GM18502 (cell line): ENCODE data around the gene IL3.

Source experiments
- ATAC-seq: cut with Tn5 transposase; IDR thresholded peaks from one replicate; pipeline ENCODE4 v1.9.1; 2021; ENCODE audit warnings: mild to moderate bottlenecking; ENCODE audit not compliant: unreplicated experiment, poor library complexity

IL3 gene

DNA sequence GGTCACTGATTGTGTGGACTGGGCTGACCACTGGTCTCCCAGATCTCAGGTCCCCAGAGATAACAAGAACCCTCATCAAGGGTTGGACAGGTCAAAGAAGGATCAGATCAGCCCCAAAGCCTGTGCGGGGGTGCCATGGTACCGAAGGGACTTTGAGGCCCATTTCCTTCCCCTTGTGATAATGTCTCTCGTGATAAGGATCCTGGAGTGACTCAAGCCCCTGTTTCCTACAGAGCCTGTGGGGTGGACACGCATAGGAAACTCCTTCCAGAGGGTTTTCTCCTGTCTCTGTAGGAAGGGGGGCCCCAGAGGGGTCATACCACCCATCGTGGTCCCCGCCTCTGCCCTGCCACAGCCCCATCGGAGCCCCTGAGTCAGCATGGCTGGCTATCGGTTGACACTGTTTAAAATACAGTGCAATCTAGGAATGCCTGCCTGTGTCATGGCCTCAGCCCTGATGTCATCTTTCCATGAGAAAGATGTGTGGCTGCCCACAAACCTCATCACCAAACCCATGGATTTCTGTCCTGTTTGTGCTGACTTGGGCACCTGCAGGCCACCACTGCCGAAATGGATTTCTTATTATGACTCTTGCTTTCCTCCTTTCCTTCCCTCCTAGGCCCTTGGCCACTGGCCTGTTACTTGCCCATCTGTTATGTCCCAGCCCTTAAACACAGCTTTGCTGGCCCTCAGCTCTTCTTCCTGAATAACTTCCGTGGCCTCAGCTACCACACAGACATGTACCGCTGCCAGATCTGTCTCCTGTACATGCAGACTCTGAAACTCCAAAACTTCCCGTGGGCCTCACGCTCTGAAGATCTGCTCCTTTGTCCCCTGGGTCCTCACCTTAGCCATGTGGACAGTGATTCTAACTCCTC, 10.2 kb downstream of the IL3 start:
- no peak for ATAC-seq

DNA sequence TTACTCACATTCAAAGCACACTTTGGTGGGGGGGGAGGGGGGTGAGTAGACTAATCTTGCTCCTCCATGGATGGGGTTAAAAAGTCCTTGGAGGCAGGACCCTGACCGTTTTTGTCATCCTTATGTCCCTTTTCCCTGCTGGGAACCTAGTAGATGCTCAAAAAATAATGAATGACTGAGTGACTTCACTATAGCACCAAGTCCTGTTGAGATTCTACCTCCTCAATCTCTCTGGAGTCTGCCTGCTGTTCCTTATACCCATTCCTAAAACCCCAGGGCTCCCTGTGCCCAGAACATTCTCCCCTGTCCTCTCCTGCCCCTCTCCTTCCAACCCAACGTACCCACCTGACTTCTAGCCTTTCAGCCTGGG, 10.9 kb downstream of the IL3 start:
- ATAC-seq = no peak

DNA sequence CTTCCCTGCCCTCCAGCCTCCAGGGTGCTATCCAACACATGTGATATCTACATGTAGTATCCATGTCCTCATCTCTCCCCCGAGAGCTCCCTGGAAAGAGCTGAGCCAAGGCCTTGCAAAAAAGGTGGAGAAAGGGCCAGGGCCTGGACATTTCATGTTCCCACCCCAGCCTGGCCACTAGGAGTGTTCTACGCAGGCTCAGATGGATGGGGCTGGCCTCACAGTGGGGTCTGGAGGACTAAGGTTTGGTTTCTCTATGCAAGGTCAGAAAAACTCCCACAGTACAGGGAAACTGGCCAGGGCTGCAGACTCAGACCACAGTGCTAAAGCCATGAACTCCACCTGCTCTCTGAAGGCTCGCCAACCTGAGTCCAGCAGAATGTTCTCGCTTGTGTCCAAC, 11.6 kb downstream of the IL3 start:
- ATAC-seq = no peak

DNA sequence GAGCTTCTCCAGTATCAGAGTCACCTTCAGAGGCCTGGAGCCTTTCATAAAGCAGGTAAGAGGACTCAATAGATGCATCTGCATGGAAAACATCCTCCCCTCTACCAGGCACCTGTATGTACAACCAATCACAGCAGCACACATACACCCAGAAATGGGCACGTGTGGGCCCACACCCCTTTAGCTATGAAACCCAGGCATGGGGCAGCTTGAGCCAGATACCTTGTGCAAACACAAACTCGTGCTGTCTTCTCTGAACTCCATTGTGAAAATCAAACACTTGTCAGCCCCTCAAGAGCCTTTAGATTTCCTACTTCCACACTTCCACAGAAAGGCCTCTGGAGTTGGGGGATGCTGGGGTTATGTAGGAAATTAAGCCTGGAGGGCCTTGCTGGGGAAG, 12.1 kb downstream of the IL3 start:
- ATAC-seq = no peak

DNA sequence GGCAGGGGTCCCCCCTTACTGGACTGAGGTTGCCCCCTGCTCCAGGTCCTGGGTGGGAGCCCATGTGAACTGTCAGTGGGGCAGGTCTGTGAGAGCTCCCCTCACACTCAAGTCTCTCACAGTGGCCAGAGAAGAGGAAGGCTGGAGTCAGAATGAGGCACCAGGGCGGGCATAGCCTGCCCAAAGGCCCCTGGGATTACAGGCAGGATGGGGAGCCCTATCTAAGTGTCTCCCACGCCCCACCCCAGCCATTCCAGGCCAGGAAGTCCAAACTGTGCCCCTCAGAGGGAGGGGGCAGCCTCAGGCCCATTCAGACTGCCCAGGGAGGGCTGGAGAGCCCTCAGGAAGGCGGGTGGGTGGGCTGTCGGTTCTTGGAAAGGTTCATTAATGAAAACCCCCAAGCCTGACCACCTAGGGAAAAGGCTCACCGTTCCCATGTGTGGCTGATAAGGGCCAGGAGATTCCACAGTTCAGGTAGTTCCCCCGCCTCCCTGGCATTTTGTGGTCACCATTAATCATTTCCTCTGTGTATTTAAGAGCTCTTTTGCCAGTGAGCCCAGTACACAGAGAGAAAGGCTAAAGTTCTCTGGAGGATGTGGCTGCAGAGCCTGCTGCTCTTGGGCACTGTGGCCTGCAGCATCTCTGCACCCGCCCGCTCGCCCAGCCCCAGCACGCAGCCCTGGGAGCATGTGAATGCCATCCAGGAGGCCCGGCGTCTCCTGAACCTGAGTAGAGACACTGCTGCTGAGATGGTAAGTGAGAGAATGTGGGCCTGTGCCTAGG, 13.0 kb downstream of the IL3 start, which contains the start of gene CSF2:
TSS of gene CSF2 (plus strand) at position 559 of the 783 bp plus-strand sequence. CDS start at position 594, 35 bp downstream.
- no peak for ATAC-seq

DNA sequence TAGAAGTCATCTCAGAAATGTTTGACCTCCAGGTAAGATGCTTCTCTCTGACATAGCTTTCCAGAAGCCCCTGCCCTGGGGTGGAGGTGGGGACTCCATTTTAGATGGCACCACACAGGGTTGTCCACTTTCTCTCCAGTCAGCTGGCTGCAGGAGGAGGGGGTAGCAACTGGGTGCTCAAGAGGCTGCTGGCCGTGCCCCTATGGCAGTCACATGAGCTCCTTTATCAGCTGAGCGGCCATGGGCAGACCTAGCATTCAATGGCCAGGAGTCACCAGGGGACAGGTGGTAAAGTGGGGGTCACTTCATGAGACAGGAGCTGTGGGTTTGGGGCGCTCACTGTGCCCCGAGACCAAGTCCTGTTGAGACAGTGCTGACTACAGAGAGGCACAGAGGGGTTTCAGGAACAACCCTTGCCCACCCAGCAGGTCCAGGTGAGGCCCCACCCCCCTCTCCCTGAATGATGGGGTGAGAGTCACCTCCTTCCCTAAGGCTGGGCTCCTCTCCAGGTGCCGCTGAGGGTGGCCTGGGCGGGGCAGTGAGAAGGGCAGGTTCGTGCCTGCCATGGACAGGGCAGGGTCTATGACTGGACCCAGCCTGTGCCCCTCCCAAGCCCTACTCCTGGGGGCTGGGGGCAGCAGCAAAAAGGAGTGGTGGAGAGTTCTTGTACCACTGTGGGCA, 13.8 kb downstream of the IL3 start:
- no peak for ATAC-seq

DNA sequence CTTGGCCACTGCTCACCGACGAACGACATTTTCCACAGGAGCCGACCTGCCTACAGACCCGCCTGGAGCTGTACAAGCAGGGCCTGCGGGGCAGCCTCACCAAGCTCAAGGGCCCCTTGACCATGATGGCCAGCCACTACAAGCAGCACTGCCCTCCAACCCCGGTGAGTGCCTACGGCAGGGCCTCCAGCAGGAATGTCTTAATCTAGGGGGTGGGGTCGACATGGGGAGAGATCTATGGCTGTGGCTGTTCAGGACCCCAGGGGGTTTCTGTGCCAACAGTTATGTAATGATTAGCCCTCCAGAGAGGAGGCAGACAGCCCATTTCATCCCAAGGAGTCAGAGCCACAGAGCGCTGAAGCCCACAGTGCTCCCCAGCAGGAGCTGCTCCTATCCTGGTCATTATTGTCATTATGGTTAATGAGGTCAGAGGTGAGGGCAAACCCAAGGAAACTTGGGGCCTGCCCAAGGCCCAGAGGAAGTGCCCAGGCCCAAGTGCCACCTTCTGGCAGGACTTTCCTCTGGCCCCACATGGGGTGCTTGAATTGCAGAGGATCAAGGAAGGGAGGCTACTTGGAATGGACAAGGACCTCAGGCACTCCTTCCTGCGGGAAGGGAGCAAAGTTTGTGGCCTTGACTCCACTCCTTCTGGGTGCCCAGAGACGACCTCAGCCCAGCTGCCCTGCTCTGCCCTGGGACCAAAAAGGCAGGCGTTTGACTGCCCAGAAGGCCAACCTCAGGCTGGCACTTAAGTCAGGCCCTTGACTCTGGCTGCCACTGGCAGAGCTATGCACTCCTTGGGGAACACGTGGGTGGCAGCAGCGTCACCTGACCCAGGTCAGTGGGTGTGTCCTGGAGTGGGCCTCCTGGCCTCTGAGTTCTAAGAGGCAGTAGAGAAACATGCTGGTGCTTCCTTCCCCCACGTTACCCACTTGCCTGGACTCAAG, 14.6 kb downstream of the IL3 start:
- no peak for ATAC-seq

DNA sequence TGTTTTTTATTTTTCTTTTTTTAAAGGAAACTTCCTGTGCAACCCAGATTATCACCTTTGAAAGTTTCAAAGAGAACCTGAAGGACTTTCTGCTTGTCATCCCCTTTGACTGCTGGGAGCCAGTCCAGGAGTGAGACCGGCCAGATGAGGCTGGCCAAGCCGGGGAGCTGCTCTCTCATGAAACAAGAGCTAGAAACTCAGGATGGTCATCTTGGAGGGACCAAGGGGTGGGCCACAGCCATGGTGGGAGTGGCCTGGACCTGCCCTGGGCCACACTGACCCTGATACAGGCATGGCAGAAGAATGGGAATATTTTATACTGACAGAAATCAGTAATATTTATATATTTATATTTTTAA, 15.2 kb downstream of the IL3 start:
- ATAC-seq = no peak

DNA sequence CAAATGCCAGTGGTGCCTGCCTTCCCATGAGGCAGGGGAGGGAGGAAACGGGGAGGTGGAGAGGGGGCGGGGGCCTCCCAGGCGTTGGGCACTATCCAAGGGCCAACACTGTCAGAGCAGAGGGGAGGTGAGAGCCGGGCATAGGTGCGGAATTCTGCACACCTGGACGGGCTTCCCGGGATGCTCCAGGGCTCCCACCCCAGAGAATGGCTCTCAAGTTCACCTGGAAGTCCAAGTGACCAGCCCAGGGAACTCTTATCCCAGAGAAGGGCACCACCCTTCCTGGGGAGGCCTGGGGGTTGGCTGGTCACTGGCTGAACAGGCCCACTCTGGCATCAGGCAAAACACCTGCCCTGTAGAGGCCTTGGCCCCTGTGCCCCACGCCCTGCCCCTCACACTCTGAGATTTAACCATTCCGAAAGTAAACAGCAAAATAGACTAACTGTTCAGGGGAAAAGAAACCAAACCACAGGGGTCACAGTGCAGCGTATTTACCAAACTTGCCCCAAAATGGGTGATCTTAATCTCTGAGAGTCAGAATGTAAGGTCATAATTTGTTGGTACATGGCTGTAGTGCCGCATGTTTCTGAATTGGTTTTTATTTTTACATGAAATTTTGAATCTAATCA, 15.9 kb downstream of the IL3 start:
- ATAC-seq = no peak

DNA sequence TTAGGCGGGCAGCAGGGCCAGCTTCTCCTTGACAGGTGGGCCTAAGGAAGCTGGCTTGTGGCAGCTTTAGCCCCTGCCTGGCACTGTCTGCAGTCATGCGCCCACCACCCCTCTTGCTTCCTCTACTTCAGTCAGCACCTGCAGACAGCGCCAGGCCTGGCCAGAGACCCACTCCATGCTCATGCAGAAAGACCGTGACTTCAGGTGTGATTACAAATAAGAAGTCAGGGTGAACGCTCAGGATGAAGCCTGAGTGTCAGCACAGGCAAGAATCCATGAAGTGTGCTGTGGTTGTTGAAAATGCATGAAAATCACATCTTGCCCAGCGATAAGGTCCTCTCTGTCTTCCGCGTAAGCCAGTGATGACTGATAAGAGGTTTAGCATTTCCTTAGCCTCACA, 16.5 kb downstream of the IL3 start:
- ATAC-seq = no peak

DNA sequence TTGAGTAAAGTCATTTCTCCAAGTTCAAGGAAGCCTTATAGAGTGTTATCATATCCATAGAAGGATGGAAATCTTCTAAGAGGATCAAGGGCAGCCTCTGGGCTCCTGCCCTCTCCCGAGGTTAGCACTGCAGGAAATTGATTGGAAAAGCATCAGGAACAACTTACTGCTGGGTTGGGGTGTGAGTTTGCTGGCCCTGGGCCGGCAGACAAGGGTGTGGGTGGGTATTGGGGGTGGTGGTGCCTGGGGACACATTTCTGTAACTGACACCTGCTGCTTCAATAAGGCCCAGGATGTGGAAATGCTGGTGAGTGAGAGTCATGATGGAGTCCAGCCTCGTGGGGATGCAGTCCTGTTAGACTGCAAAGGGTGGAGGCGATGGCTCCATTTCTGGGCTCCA, 18.6 kb downstream of the IL3 start:
- no peak for ATAC-seq

DNA sequence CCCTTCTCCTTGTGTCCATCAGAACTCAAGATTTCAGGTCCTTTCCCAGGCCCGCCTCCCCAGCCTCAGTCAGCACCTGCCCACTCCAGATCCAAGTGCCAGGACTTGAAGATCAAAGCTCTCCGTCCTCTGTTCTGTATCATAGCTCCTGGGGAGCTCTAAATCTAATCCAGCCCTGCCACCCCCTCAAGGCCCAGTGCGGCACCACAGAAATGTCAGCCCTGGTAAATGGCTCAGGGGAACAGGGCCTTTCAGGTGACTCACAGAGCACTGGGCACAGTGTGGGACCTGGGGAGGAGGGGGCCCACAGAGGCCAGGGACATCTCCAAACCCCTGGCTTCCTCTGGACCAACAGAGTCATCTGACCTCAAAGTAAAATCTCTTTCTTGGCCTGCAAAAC, 19.2 kb downstream of the IL3 start:
- no peak for ATAC-seq

DNA sequence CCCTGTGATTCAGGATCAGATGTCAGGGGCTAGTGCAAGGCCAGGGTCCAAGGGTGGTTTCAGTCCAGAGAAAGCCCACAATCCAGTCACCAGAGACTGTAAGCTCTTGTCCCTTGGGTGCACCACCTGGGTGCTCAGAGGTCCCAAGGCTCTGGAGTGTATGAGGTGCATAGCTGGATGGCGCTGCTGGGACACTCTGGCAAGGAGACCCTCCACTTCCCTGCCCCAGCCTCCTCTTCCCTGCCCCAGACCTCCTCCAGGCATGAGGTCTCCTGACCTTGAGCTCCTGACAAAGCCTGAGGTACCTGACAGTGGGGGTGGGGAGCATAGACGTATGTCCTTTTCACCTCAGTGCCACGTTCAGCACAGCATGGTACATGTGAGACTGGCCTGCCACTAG, 20.1 kb downstream of the IL3 start:
- no peak for ATAC-seq

DNA sequence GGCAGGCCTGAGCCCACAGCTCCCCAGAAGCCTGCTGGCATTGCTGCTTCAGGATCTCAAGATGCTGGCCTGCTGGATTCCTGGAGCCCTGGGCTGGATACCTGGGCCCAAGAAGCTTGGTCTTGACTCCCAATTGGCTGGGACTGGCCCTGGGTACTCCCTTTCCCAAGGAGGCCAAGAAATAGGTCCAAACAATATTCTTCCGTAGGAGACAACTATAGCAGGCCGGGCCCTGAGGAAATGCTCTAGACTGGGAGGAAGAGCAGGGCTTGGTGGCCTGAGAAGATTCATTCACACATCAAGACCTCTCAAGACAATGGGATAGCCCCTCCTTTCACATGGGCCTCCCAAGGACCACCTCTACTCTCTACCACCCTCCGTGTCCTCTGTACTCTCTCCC, 21.0 kb downstream of the IL3 start:
- ATAC-seq = no peak

DNA sequence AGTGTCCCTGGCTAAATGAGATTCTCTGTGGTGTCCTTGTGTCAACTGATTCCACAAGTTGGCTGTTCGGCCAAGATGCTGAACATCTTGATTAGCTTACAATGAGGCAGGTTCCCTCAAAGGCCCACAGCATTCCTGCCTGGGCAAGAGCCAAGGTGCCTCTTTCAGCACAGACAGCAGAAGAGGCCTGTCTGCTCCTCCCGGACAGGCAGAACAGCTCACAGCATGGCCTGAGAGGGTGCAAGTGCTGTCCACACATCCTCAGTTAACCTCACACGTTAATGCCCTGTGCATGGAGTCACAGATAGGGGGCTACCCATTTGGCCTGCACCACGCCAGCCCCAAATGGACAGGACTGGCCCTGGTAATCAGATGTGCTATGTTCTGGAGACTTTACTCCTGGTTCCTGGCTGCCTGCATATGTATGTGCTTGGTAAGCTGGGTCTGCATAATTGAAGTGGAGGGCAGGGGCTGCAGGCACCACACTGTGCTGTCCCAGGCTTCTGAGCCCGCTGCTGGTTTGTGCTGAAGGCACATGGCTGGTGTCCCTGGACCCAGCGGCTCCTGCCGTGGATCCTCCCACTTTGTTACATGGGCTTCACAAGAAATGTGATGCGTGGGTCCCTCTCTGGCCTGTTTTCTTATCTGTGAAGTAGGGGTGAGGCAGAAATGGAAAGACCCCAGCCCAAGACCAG, 22.0 kb downstream of the IL3 start:
- no peak for ATAC-seq

DNA sequence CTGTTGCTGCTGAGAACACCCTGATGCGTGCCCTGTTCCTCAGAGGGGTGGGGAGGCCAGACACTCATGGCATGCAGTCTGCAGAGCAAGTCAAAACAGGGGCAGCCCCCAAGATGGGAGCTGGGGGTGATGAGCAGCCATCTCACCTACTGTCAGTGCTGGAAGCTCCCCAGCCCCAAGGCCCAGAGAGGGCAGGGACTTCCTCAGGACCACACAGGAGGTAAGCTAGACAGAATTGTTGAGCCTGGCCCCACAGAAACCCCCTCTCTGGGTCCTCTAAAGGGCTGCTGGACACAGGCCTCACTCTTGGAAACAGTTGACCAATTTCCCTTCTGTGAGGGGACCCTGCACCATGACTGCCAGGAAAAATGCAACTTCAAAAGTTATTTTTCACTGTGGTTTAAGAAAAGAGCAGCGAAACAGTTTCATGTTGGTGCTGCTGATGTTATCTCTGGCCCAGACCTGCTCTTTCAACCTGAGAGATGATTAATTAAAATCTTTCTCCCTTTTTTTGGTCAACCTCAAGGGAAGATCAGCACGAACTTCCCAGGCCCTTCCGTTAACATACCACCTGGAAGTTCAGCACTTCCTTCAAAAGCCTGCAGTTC, 22.7 kb downstream of the IL3 start:
- ATAC-seq = no peak

DNA sequence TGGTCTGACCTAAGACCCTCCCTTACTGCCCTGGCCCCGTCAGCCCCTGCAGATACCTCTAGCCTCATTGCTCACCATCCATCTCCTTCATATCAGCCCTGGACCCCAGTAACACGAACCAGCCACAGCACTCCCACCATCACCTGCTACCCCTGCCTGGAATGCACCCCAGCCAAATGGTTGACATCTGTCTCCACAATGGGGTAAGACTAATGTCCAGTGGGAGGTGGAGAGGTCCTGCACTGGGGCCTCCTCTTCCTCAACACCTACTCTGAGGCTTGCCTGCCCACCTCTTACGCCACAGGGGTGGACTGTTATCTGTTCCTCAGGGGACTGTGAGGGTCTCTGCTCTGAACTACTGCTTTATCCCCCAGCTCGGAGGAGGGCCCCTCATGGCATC, 25.2 kb downstream of the IL3 start:
- ATAC-seq = no peak

DNA sequence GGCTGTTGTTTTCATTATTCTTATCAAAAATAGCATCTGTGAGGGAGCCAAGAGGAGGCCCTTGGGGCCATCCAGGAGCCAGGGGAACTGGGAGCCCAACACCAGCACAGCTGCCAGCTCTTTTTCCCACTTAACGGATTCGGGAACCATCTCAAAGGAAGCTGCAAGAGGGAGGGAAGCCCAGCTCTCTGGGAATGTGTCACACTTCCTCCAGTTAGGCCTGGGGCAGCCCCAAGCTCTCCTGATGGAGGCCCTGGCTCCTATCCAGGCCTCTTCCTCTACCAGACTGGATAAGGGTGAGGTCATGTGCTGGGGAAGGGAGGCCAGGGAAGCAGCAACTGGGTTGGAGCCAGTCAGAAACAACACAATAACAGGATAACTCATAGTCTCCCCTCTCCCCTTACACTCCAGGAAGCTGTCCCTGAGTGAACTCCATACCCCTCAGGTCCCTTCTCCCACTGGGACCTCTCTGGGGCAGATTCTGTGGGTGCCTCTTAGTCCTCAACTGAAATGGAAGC, 25.9 kb downstream of the IL3 start:
- no peak for ATAC-seq
